Astrocyte (in vitro differentiated cells and primary cell): ENCODE measurements around the gene MAN1C1. TPM values are rescaled to one million over a fixed set of nuclear protein-coding genes. Genes with fewer than 3 reads are reported as not detected.

Source experiments
- DNase-seq: peaks from one replicate; pipeline ENCODE4 v3.0.0-alpha.2; 2010; ENCODE audit warnings: low read depth
- FAIRE-seq: peaks from 2 replicates; lab custom pipeline; 2011; peaks lifted over from hg19 to GRCh38; lab: Jason Lieb, UNC
- H2AFZ ChIP-seq: 2 replicates; pipeline ENCODE4 v1.6.0; 2012; ENCODE audit warnings: low read depth, low read length, inconsistent platforms
- H3K27ac ChIP-seq: 2 replicates; pipeline ENCODE4 v1.5.1; 2011; ENCODE audit warnings: low read depth, low read length, inconsistent platforms
- H3K27me3 ChIP-seq: 2 replicates; pipeline ENCODE4 v1.6.0; 2011; ENCODE audit warnings: low read length, inconsistent platforms; ENCODE audit not compliant: insufficient read depth
- H3K36me3 ChIP-seq: 2 replicates; pipeline ENCODE4 v1.5.1; 2011; ENCODE audit warnings: low read length, inconsistent platforms; ENCODE audit not compliant: insufficient read depth
- H3K4me1 ChIP-seq: 2 replicates; pipeline ENCODE4 v1.5.1; 2011; ENCODE audit warnings: low read length, inconsistent platforms; ENCODE audit not compliant: insufficient read depth
- H3K4me2 ChIP-seq: 2 replicates; pipeline ENCODE4 v1.6.0; 2012; ENCODE audit warnings: low read length, inconsistent platforms
- H3K4me3 ChIP-seq: 2 replicates; pipeline ENCODE4 v1.5.1; 2011; ENCODE audit warnings: low read depth, mild to moderate bottlenecking, low read length, inconsistent platforms; ENCODE audit not compliant: insufficient read depth
- H3K79me2 ChIP-seq: 2 replicates; pipeline ENCODE4 v1.6.0; 2012; ENCODE audit warnings: mild to moderate bottlenecking, low read length, inconsistent platforms; ENCODE audit not compliant: insufficient read depth
- H3K9ac ChIP-seq: 2 replicates; pipeline ENCODE4 v1.6.0; 2012; ENCODE audit warnings: mild to moderate bottlenecking, low read length, inconsistent platforms
- H3K9me3 ChIP-seq: 2 replicates; pipeline ENCODE4 v1.5.1; 2012; ENCODE audit warnings: low read depth, mild to moderate bottlenecking, low read length, inconsistent platforms; ENCODE audit not compliant: insufficient read depth
- H4K20me1 ChIP-seq: 2 replicates; pipeline ENCODE4 v1.6.0; 2012; ENCODE audit warnings: low read length, inconsistent platforms; ENCODE audit not compliant: insufficient read depth
- H3K27ac Mint-ChIP-seq: one replicate; pipeline ENCODE4 v1.8.0; 2021; ENCODE audit warnings: mild to moderate bottlenecking, mixed read lengths; ENCODE audit not compliant: unreplicated experiment
- H3K27me3 Mint-ChIP-seq: one replicate; pipeline ENCODE4 v1.8.0; 2021; ENCODE audit warnings: low read depth, mixed read lengths; ENCODE audit not compliant: unreplicated experiment
- H3K36me3 Mint-ChIP-seq: one replicate; pipeline ENCODE4 v1.8.0; 2021; ENCODE audit warnings: low read depth, mixed read lengths; ENCODE audit not compliant: unreplicated experiment
- H3K4me1 Mint-ChIP-seq: one replicate; pipeline ENCODE4 v1.8.0; 2021; ENCODE audit warnings: low read depth, mixed read lengths; ENCODE audit not compliant: unreplicated experiment
- H3K4me3 Mint-ChIP-seq: one replicate; pipeline ENCODE4 v1.8.0; 2021; ENCODE audit warnings: mild to moderate bottlenecking, moderate library complexity, mixed read lengths; ENCODE audit not compliant: unreplicated experiment
- H3K9me3 Mint-ChIP-seq: one replicate; pipeline ENCODE4 v1.8.0; 2021; ENCODE audit warnings: mild to moderate bottlenecking, mixed read lengths; ENCODE audit not compliant: unreplicated experiment
- CTCF ChIP-seq: IDR thresholded peaks from 2 replicates; pipeline ENCODE4 v1.5.1; 2011; ENCODE audit warnings: low read depth, mild to moderate bottlenecking, inconsistent platforms, low read length, moderate library complexity; ENCODE audit not compliant: insufficient read depth
- EZH2 ChIP-seq: IDR thresholded peaks from 2 replicates; pipeline ENCODE4 v1.6.1; 2012; ENCODE audit warnings: mild to moderate bottlenecking, low read length, inconsistent platforms; ENCODE audit not compliant: insufficient read depth
- total RNA-seq: library from RNA; stranded (reverse); gene quantifications from 2 replicates; pipeline ENCODE4 v1.2.1, GENCODE V29; 2021

Gene MAN1C1
- total RNA-seq, 1 donor from 2014 or later, result 0.86 TPM

DNA sequence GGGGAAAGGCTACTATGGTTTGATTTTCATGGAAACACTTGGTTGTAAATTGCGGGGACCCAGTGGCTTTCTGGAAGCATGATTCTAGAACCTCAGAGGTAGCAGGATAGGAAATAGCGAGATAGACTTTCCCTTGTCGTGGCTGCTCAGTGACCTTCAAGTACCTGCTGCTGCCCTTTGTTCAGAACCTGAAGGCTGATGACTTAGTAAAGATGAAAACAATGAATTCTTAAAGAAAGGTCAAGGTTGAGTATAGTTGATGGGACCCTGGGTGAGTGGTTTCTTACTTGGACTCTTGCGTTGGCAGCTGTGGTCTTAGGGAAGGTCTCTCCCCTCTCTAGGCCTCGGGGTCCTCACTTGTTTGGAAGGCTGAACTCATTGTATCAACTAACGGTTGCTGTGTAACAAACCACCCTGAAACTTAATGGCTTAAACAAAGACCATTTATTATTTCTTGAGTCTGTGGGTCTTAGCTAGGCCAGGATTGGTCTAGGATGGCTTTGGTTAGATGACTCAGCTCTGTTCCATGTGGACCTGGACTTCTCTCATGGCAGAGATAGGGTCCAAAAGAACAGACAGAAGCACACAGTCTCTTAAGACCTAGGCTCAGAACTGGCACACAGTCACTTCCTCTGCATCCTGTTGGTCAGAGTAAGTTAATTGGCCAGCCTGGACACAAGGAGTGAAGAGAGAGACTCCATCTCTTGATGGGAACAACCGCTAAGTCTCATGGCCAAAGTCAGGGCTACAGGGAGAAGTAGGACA, 94.2 kb downstream of the MAN1C1 start:
- Histone ChIP-seq H3K9ac (no peak overlapping the region), H3K4me2 (no peak overlapping the region), H3K4me1 (peaks cover 10% of the 10 kb centered on the region), H3K4me3 (no peak overlapping the region), H3K79me2 (no peaks in the 10 kb centered on the region), H3K27me3 (no peaks in the 10 kb centered on the region), H4K20me1 (no peaks in the 10 kb centered on the region), H3K36me3 (no peaks in the 10 kb centered on the region), H3K9me3 (no peaks in the 10 kb centered on the region), H3K27ac (no peak overlapping the region), H2AFZ (no peak overlapping the region)
- Mint-ChIP-seq H3K4me3 (no peak overlapping the region), H3K4me1 (peaks cover 15% of the 10 kb centered on the region), H3K27ac (no peak overlapping the region), H3K27me3 (peaks cover 19% of the 10 kb centered on the region), H3K36me3 (no peaks in the 10 kb centered on the region), H3K9me3 (peaks cover 2% of the 10 kb centered on the region)
- DNase-seq (peak; percentile 42), FAIRE-seq (no peak)
- no peak for TF ChIP-seq CTCF
- no peak for TF ChIP-seq EZH2

GRCh38 chr1:25711555-25712298, 95.1 kb downstream of the MAN1C1 start:
- Histone ChIP-seq H3K27me3 (no peaks in the 10 kb centered on the region), H3K79me2 (no peaks in the 10 kb centered on the region), H3K9me3 (no peaks in the 10 kb centered on the region), H3K9ac (no peak overlapping the region), H3K4me2 (no peak overlapping the region), H3K36me3 (no peaks in the 10 kb centered on the region), H4K20me1 (no peaks in the 10 kb centered on the region), H3K27ac (no peak overlapping the region), H2AFZ (no peak overlapping the region), H3K4me1 (peaks cover 10% of the 10 kb centered on the region), H3K4me3 (no peak overlapping the region)
- peaks cover 15% of the 10 kb centered on the region for H3K4me1 Mint-ChIP-seq
- no peak overlapping the region for H3K27ac Mint-ChIP-seq
- no peak overlapping the region for H3K4me3 Mint-ChIP-seq
- peaks cover 4% of the 10 kb centered on the region for H3K9me3 Mint-ChIP-seq
- H3K27me3 Mint-ChIP-seq, result peaks cover 18% of the 10 kb centered on the region
- FAIRE-seq, result no peak
- DNase-seq, result peak; percentile 41
- TF ChIP-seq EZH2, result no peak
- TF ChIP-seq CTCF, result no peak
- no peaks in the 10 kb centered on the region for H3K36me3 Mint-ChIP-seq
